Smooth muscle cell (in vitro differentiated cells): ENCODE results near the gene ZMAT5. TPM values are rescaled to one million over a fixed set of nuclear protein-coding genes. Genes with fewer than 3 reads are reported as not detected.

Experiments used
- DNase-seq: peaks from one replicate; lab custom pipeline; 2025; ENCODE audit not compliant: unreplicated experiment; lab: John Stamatoyannopoulos, UW
- H2AFZ ChIP-seq: fragments of 200-600 bp; sonication (generic); 2 replicates; pipeline ENCODE4 v1.6.0; 2016; ENCODE audit warnings: antibody characterized with exemption, low read depth, mild to moderate bottlenecking
- H3F3A ChIP-seq: fragments of 200-600 bp; sonication (generic); 2 replicates; pipeline ENCODE4 v1.6.0; 2017; ENCODE audit warnings: antibody characterized with exemption, low read depth
- H3K27ac ChIP-seq: fragments of 200-600 bp; sonication (generic); 2 replicates; pipeline ENCODE4 v1.5.1; 2016; ENCODE audit warnings: low read depth, mild to moderate bottlenecking
- H3K27me3 ChIP-seq: fragments of 200-600 bp; sonication (generic); 2 replicates; pipeline ENCODE4 v1.6.1; 2016; ENCODE audit warnings: low read depth, mild to moderate bottlenecking
- H3K36me3 ChIP-seq: fragments of 200-600 bp; sonication (generic); 2 replicates; pipeline ENCODE4 v1.5.1; 2016; ENCODE audit warnings: low read depth
- H3K4me1 ChIP-seq: fragments of 200-600 bp; sonication (generic); 2 replicates; pipeline ENCODE4 v1.5.1; 2016; ENCODE audit warnings: low read depth
- H3K4me2 ChIP-seq: fragments of 200-600 bp; sonication (generic); 2 replicates; pipeline ENCODE4 v1.6.0; 2016; ENCODE audit warnings: mild to moderate bottlenecking
- H3K4me3 ChIP-seq: fragments of 200-600 bp; sonication (generic); 2 replicates; pipeline ENCODE4 v1.5.1; 2016; ENCODE audit warnings: mild to moderate bottlenecking
- H3K79me2 ChIP-seq: fragments of 200-600 bp; sonication (generic); 2 replicates; pipeline ENCODE4 v1.6.0; 2016; ENCODE audit warnings: low read depth, mild to moderate bottlenecking
- H3K9ac ChIP-seq: fragments of 200-600 bp; sonication (generic); 2 replicates; pipeline ENCODE4 v1.6.0; 2016; ENCODE audit warnings: low read depth
- H3K9me3 ChIP-seq: fragments of 200-600 bp; sonication (generic); replicated peaks from 2 replicates; pipeline ENCODE4 v1.5.1; 2016; ENCODE audit warnings: low read depth
- H4K20me1 ChIP-seq: fragments of 200-600 bp; sonication (generic); 2 replicates; pipeline ENCODE4 v1.6.0; 2016; ENCODE audit warnings: low read depth
- CTCF ChIP-seq: fragments of 200-600 bp; sonication (generic); IDR thresholded peaks from 2 replicates; pipeline ENCODE4 v1.5.1; 2017; ENCODE audit warnings: borderline replicate concordance, mild to moderate bottlenecking, antibody characterized with exemption; ENCODE audit not compliant: insufficient read depth, poor library complexity, severe bottlenecking
- WGBS: methylation state at CpG from one replicate; pipeline ENCODE4 v1.1.7; 2016; ENCODE audit warnings: low lambda C conversion rate; 5-methylcytosine and 5-hydroxymethylcytosine counted together
- polyA plus RNA-seq: library from polyadenylated mRNA; unstranded; fragments of >200 nt; fragmentation: Nextera tagmentation; extraction: Ambion mirVana; gene quantifications from 2 replicates; pipeline ENCODE4 v1.2.1, GENCODE V29; 2016
- total RNA-seq: library from RNA; depleted of rRNA; stranded (reverse); fragments of >200 nt; gene quantifications from 2 replicates; pipeline ENCODE4 v1.2.3, GENCODE V29; 2014

Gene ZMAT5
- total and polyA plus RNA-seq, 2 experiments from 2014 or later = 26.0 to 57.8 TPM

GRCh38 chr22:29751669-29752068 is 15.1 kb downstream of the ZMAT5 start:
- WGBS = 100% methylated on average over 2 of the region's 2 CpGs
- Histone ChIP-seq H4K20me1 (peaks cover 10% of the 10 kb centered on the region), H3K36me3 (no peaks in the 10 kb centered on the region), H3K27ac (no peak overlapping the region), H3K9ac (no peak overlapping the region), H3K4me3 (no peak overlapping the region), H3K4me1 (no peaks in the 10 kb centered on the region), H3K9me3 (no peaks in the 10 kb centered on the region), H3K4me2 (no peak overlapping the region), H3K27me3 (no peaks in the 10 kb centered on the region), H3F3A (no peaks in the 10 kb centered on the region), H3K79me2 (no peaks in the 10 kb centered on the region), H2AFZ (no peak overlapping the region)
- DNase-seq = no peak
- TF ChIP-seq CTCF = no peak

- H3K27ac ChIP-seq = no peak overlapping the region
- no peak overlapping the region for H3K4me3 ChIP-seq
- TF ChIP-seq CTCF = no peak
- H3K36me3 ChIP-seq = no peaks in the 10 kb centered on the region
- no peaks in the 10 kb centered on the region for H3K79me2 ChIP-seq
- WGBS = 90% methylated on average over 11 of the region's 11 CpGs
- no peaks in the 10 kb centered on the region for H3K9me3 ChIP-seq
- no peak overlapping the region for H3K4me2 ChIP-seq
- no peak for DNase-seq
- no peaks in the 10 kb centered on the region for H3F3A ChIP-seq
- H3K9ac ChIP-seq = no peak overlapping the region
- H4K20me1 ChIP-seq = peaks cover 4% of the 10 kb centered on the region
- H3K27me3 ChIP-seq = no peaks in the 10 kb centered on the region
- H3K4me1 ChIP-seq = no peaks in the 10 kb centered on the region
- H2AFZ ChIP-seq = no peak overlapping the region
Observed at GRCh38 chr22:29750559-29751538, 16.0 kb downstream of the ZMAT5 start.

GRCh38 chr22:29750029-29750428 is 16.8 kb downstream of the ZMAT5 start:
- no peak for DNase-seq
- Histone ChIP-seq H3K27me3 (no peaks in the 10 kb centered on the region), H3K36me3 (no peaks in the 10 kb centered on the region), H3K4me1 (no peaks in the 10 kb centered on the region), H4K20me1 (peaks cover 4% of the 10 kb centered on the region), H3F3A (no peaks in the 10 kb centered on the region), H3K27ac (no peak overlapping the region), H3K4me2 (no peak overlapping the region), H3K79me2 (no peaks in the 10 kb centered on the region), H2AFZ (no peak overlapping the region), H3K9ac (no peak overlapping the region), H3K4me3 (no peak overlapping the region), H3K9me3 (no peaks in the 10 kb centered on the region)
- 90% methylated on average over 3 of the region's 3 CpGs for WGBS
- no peak for TF ChIP-seq CTCF
